K562 (cell line): ENCODE measurements around the gene UCP3. TPM values are rescaled to one million over a fixed set of nuclear protein-coding genes. Genes with fewer than 3 reads are reported as not detected.

Experiments used
- BRCA1 ChIP-seq, 2 experiments: fragments of 450-650 bp in 1 of 2; sonication (generic) in 1 of 2; formaldehyde crosslinking in 1 of 2; IDR thresholded peaks; 2 replicates each; pipeline versions ENCODE4 v1.5.0 to v1.6.1; 2017 to 2020; ENCODE audit warnings: mild to moderate bottlenecking in 1 of 2, missing genetic modification reagents in 1 of 2
- CBX2 ChIP-seq: fragments of 200-600 bp; sonication (generic); IDR thresholded peaks from one replicate; pipeline ENCODE4 v1.6.1; 2012; ENCODE audit warnings: mild to moderate bottlenecking, low read length, inconsistent platforms; ENCODE audit not compliant: insufficient read depth, poor library complexity, severe bottlenecking
- CHD4 ChIP-seq: fragments of 200-600 bp; sonication (generic); IDR thresholded peaks from 3 replicates; pipeline ENCODE4 v1.6.1; 2012; ENCODE audit warnings: low read depth, mild to moderate bottlenecking, mixed read lengths, low read length, inconsistent platforms; ENCODE audit not compliant: insufficient read depth, insufficient replicate concordance, poor library complexity, severe bottlenecking
- DEAF1 ChIP-seq: fragments of 450-650 bp; formaldehyde crosslinking; IDR thresholded peaks from 2 replicates; pipeline ENCODE4 v1.4.0; 2020; ENCODE audit warnings: mild to moderate bottlenecking, moderate library complexity
- GATA2 ChIP-seq: sonication (generic); formaldehyde crosslinking; IDR thresholded peaks from 2 replicates; pipeline ENCODE4 v1.4.0; 2020; ENCODE audit warnings: mild to moderate bottlenecking, missing genetic modification reagents
- NR2F6 ChIP-seq: fragments of 450-650 bp; formaldehyde crosslinking; IDR thresholded peaks from 2 replicates; pipeline ENCODE4 v1.4.0; 2020; ENCODE audit warnings: mild to moderate bottlenecking
- RBM14 ChIP-seq: fragments of 200-400 bp; formaldehyde crosslinking; IDR thresholded peaks from 2 replicates; pipeline ENCODE4 v1.6.1; 2018; ENCODE audit warnings: low read depth, mild to moderate bottlenecking, low read length, moderate library complexity, borderline replicate concordance; ENCODE audit not compliant: insufficient read depth
- SMARCA4 ChIP-seq: fragments of 450-650 bp; IDR thresholded peaks from 2 replicates; pipeline ENCODE4 v1.6.1; 2016
- ZFX ChIP-seq: sonication (generic); formaldehyde crosslinking; IDR thresholded peaks from 2 replicates; pipeline ENCODE4 v1.8.0; 2022; ENCODE audit warnings: mild to moderate bottlenecking, missing genetic modification reagents, moderate library complexity
- ZNF354B ChIP-seq: fragments of 250-450 bp; sonication (Bioruptor Pico); IDR thresholded peaks from 2 replicates; pipeline ENCODE4 v1.4.0; 2020
- ZNF507 ChIP-seq: conservative IDR thresholded peaks from 2 replicates; pipeline ENCODE4 v1.6.1; 2017; ENCODE audit warnings: missing genetic modification characterization, missing compliant biosample characterization
- ZNF512 ChIP-seq: IDR thresholded peaks from 2 replicates; pipeline ENCODE4 v1.6.1; 2016; ENCODE audit warnings: missing genetic modification characterization, missing compliant biosample characterization
- polyA plus RNA-seq, 8 experiments: library from polyadenylated mRNA; depleted of rRNA in 4 of 8; stranded (reverse) in 5 of 8; unstranded in 3 of 8; fragments of >200 nt; fragmentation: Nextera tagmentation in 2 of 8; fragmentation: Illumina TruSeq in 1 of 8; extraction: Ambion mirVana in 2 of 8; extraction: Trizol in 1 of 8; gene quantifications; 2 replicates each; pipeline versions ENCODE4 v1.2.1 to v1.2.3, GENCODE V29; 2011 to 2014; ENCODE audit warnings: inconsistent platforms in 1 of 8, missing spikeins in 1 of 8
- total RNA-seq, 7 experiments: library from RNA; depleted of rRNA in 6 of 7; stranded (reverse); fragments of >200 nt in 6 of 7; fragmentation: Illumina TruSeq in 2 of 7; extraction: Trizol in 2 of 7; gene quantifications; 2 replicates each; pipeline versions ENCODE4 v1.2.1 to v1.2.3, GENCODE V29; 2011 to 2021; ENCODE audit warnings: low replicate concordance in 1 of 7
- TF ChIP-seq, protein P1 (sequence below): fragments of 450-650 bp; IDR thresholded peaks from 2 replicates; pipeline ENCODE4 v1.7.0; 2016; ENCODE audit warnings: borderline replicate concordance
- TF ChIP-seq, protein P2 (sequence below): sonication (generic); formaldehyde crosslinking; IDR thresholded peaks from 2 replicates; pipeline ENCODE4 v1.8.0; 2023; ENCODE audit warnings: missing genetic modification reagents, mild to moderate bottlenecking, borderline replicate concordance
- TF ChIP-seq, protein P3 (sequence below): sonication (generic); formaldehyde crosslinking; IDR thresholded peaks from 2 replicates; pipeline ENCODE4 v1.8.1; 2022; ENCODE audit warnings: missing genetic modification reagents

Gene UCP3
- total and polyA plus RNA-seq, 9 of the 15 experiments (the other 6 are each of a cell fraction or from before 2014, with no cell fraction given), result 0.05 to 0.65 (median 0.25) TPM; not detected in 2

- TF ChIP-seq ZNF512 (no peak), RBM14 (no peak), CHD4 (no peak), BRCA1 (IDR thresholded peaks at IDR 0.05) (no peak), BRCA1 (CRISPR knock-in tag; IDR thresholded peaks at IDR 0.05) (no peak), GATA2 (no peak), CBX2 (no peak), ZFX (CRISPR knock-in tag) (no peak), DEAF1 (CRISPR knock-in tag) (no peak), NR2F6 (CRISPR knock-in tag) (no peak), ZNF354B (CRISPR knock-in tag) (no peak), SMARCA4 (no peak), ZNF507 (tag) (no peak)
- TF ChIP-seq, protein P1, sequence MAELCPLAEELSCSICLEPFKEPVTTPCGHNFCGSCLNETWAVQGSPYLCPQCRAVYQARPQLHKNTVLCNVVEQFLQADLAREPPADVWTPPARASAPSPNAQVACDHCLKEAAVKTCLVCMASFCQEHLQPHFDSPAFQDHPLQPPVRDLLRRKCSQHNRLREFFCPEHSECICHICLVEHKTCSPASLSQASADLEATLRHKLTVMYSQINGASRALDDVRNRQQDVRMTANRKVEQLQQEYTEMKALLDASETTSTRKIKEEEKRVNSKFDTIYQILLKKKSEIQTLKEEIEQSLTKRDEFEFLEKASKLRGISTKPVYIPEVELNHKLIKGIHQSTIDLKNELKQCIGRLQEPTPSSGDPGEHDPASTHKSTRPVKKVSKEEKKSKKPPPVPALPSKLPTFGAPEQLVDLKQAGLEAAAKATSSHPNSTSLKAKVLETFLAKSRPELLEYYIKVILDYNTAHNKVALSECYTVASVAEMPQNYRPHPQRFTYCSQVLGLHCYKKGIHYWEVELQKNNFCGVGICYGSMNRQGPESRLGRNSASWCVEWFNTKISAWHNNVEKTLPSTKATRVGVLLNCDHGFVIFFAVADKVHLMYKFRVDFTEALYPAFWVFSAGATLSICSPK, result no peak
- TF ChIP-seq, protein P2, sequence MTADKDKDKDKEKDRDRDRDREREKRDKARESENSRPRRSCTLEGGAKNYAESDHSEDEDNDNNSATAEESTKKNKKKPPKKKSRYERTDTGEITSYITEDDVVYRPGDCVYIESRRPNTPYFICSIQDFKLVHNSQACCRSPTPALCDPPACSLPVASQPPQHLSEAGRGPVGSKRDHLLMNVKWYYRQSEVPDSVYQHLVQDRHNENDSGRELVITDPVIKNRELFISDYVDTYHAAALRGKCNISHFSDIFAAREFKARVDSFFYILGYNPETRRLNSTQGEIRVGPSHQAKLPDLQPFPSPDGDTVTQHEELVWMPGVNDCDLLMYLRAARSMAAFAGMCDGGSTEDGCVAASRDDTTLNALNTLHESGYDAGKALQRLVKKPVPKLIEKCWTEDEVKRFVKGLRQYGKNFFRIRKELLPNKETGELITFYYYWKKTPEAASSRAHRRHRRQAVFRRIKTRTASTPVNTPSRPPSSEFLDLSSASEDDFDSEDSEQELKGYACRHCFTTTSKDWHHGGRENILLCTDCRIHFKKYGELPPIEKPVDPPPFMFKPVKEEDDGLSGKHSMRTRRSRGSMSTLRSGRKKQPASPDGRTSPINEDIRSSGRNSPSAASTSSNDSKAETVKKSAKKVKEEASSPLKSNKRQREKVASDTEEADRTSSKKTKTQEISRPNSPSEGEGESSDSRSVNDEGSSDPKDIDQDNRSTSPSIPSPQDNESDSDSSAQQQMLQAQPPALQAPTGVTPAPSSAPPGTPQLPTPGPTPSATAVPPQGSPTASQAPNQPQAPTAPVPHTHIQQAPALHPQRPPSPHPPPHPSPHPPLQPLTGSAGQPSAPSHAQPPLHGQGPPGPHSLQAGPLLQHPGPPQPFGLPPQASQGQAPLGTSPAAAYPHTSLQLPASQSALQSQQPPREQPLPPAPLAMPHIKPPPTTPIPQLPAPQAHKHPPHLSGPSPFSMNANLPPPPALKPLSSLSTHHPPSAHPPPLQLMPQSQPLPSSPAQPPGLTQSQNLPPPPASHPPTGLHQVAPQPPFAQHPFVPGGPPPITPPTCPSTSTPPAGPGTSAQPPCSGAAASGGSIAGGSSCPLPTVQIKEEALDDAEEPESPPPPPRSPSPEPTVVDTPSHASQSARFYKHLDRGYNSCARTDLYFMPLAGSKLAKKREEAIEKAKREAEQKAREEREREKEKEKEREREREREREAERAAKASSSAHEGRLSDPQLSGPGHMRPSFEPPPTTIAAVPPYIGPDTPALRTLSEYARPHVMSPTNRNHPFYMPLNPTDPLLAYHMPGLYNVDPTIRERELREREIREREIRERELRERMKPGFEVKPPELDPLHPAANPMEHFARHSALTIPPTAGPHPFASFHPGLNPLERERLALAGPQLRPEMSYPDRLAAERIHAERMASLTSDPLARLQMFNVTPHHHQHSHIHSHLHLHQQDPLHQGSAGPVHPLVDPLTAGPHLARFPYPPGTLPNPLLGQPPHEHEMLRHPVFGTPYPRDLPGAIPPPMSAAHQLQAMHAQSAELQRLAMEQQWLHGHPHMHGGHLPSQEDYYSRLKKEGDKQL (CRISPR knock-in tag), result no peak
- TF ChIP-seq, protein P3, sequence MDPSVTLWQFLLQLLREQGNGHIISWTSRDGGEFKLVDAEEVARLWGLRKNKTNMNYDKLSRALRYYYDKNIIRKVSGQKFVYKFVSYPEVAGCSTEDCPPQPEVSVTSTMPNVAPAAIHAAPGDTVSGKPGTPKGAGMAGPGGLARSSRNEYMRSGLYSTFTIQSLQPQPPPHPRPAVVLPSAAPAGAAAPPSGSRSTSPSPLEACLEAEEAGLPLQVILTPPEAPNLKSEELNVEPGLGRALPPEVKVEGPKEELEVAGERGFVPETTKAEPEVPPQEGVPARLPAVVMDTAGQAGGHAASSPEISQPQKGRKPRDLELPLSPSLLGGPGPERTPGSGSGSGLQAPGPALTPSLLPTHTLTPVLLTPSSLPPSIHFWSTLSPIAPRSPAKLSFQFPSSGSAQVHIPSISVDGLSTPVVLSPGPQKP (CRISPR knock-in tag), result no peak
Observed at GRCh38 chr11:74009675-74010305, 905 bp upstream of the UCP3 start (continued).
